Astrocyte (in vitro differentiated cells and primary cell): ENCODE measurements around the gene STRA6. TPM values are rescaled to one million over a fixed set of nuclear protein-coding genes. Genes with fewer than 3 reads are reported as not detected.

Experiments
- DNase-seq: peaks from one replicate; pipeline ENCODE4 v3.0.0-alpha.2; 2010; ENCODE audit warnings: low read depth
- FAIRE-seq: peaks from 2 replicates; lab custom pipeline; 2011; peaks lifted over from hg19 to GRCh38; lab: Jason Lieb, UNC
- H2AFZ ChIP-seq: 2 replicates; pipeline ENCODE4 v1.6.0; 2012; ENCODE audit warnings: low read depth, low read length, inconsistent platforms
- H3K27ac ChIP-seq: 2 replicates; pipeline ENCODE4 v1.5.1; 2011; ENCODE audit warnings: low read depth, low read length, inconsistent platforms
- H3K27me3 ChIP-seq: 2 replicates; pipeline ENCODE4 v1.6.0; 2011; ENCODE audit warnings: low read length, inconsistent platforms; ENCODE audit not compliant: insufficient read depth
- H3K36me3 ChIP-seq: 2 replicates; pipeline ENCODE4 v1.5.1; 2011; ENCODE audit warnings: low read length, inconsistent platforms; ENCODE audit not compliant: insufficient read depth
- H3K4me1 ChIP-seq: 2 replicates; pipeline ENCODE4 v1.5.1; 2011; ENCODE audit warnings: low read length, inconsistent platforms; ENCODE audit not compliant: insufficient read depth
- H3K4me2 ChIP-seq: 2 replicates; pipeline ENCODE4 v1.6.0; 2012; ENCODE audit warnings: low read length, inconsistent platforms
- H3K4me3 ChIP-seq: 2 replicates; pipeline ENCODE4 v1.5.1; 2011; ENCODE audit warnings: low read depth, mild to moderate bottlenecking, low read length, inconsistent platforms; ENCODE audit not compliant: insufficient read depth
- H3K79me2 ChIP-seq: 2 replicates; pipeline ENCODE4 v1.6.0; 2012; ENCODE audit warnings: mild to moderate bottlenecking, low read length, inconsistent platforms; ENCODE audit not compliant: insufficient read depth
- H3K9ac ChIP-seq: 2 replicates; pipeline ENCODE4 v1.6.0; 2012; ENCODE audit warnings: mild to moderate bottlenecking, low read length, inconsistent platforms
- H3K9me3 ChIP-seq: 2 replicates; pipeline ENCODE4 v1.5.1; 2012; ENCODE audit warnings: low read depth, mild to moderate bottlenecking, low read length, inconsistent platforms; ENCODE audit not compliant: insufficient read depth
- H4K20me1 ChIP-seq: 2 replicates; pipeline ENCODE4 v1.6.0; 2012; ENCODE audit warnings: low read length, inconsistent platforms; ENCODE audit not compliant: insufficient read depth
- H3K27ac Mint-ChIP-seq: one replicate; pipeline ENCODE4 v1.8.0; 2021; ENCODE audit warnings: mild to moderate bottlenecking, mixed read lengths; ENCODE audit not compliant: unreplicated experiment
- H3K27me3 Mint-ChIP-seq: one replicate; pipeline ENCODE4 v1.8.0; 2021; ENCODE audit warnings: low read depth, mixed read lengths; ENCODE audit not compliant: unreplicated experiment
- H3K36me3 Mint-ChIP-seq: one replicate; pipeline ENCODE4 v1.8.0; 2021; ENCODE audit warnings: low read depth, mixed read lengths; ENCODE audit not compliant: unreplicated experiment
- H3K4me1 Mint-ChIP-seq: one replicate; pipeline ENCODE4 v1.8.0; 2021; ENCODE audit warnings: low read depth, mixed read lengths; ENCODE audit not compliant: unreplicated experiment
- H3K4me3 Mint-ChIP-seq: one replicate; pipeline ENCODE4 v1.8.0; 2021; ENCODE audit warnings: mild to moderate bottlenecking, moderate library complexity, mixed read lengths; ENCODE audit not compliant: unreplicated experiment
- H3K9me3 Mint-ChIP-seq: one replicate; pipeline ENCODE4 v1.8.0; 2021; ENCODE audit warnings: mild to moderate bottlenecking, mixed read lengths; ENCODE audit not compliant: unreplicated experiment
- EZH2 ChIP-seq: IDR thresholded peaks from 2 replicates; pipeline ENCODE4 v1.6.1; 2012; ENCODE audit warnings: mild to moderate bottlenecking, low read length, inconsistent platforms; ENCODE audit not compliant: insufficient read depth
- total RNA-seq: library from RNA; stranded (reverse); gene quantifications from 2 replicates; pipeline ENCODE4 v1.2.1, GENCODE V29; 2021
- TF ChIP-seq, protein P1 (sequence below): IDR thresholded peaks from 2 replicates; pipeline ENCODE4 v1.5.1; 2011; ENCODE audit warnings: low read depth, mild to moderate bottlenecking, inconsistent platforms, low read length, moderate library complexity; ENCODE audit not compliant: insufficient read depth

Gene STRA6
- total RNA-seq, 1 donor from 2014 or later, result 7.2 TPM

DNA sequence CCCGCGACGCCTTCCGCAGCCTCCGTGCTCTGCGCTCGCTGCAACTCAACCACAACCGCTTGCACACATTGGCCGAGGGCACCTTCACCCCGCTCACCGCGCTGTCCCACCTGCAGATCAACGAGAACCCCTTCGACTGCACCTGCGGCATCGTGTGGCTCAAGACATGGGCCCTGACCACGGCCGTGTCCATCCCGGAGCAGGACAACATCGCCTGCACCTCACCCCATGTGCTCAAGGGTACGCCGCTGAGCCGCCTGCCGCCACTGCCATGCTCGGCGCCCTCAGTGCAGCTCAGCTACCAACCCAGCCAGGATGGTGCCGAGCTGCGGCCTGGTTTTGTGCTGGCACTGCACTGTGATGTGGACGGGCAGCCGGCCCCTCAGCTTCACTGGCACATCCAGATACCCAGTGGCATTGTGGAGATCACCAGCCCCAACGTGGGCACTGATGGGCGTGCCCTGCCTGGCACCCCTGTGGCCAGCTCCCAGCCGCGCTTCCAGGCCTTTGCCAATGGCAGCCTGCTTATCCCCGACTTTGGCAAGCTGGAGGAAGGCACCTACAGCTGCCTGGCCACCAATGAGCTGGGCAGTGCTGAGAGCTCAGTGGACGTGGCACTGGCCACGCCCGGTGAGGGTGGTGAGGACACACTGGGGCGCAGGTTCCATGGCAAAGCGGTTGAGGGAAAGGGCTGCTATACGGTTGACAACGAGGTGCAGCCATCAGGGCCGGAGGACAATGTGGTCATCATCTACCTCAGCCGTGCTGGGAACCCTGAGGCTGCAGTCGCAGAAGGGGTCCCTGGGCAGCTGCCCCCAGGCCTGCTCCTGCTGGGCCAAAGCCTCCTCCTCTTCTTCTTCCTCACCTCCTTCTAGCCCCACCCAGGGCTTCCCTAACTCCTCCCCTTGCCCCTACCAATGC is 27.1 kb downstream of the STRA6 start:
- no peak for DNase-seq
- no peak overlapping the region for H3K4me3 Mint-ChIP-seq
- H3K4me1 ChIP-seq, result peaks cover 63% of the 10 kb centered on the region

DNA sequence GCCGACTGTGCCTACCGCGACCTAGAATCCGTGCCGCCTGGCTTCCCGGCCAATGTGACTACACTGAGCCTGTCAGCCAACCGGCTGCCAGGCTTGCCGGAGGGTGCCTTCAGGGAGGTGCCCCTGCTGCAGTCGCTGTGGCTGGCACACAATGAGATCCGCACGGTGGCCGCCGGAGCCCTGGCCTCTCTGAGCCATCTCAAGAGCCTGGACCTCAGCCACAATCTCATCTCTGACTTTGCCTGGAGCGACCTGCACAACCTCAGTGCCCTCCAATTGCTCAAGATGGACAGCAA is 27.7 kb downstream of the STRA6 start:
- FAIRE-seq (no peak), DNase-seq (no peak)
- Mint-ChIP-seq H3K27ac (no peak overlapping the region), H3K4me3 (no peak overlapping the region), H3K27me3 (peaks cover 20% of the 10 kb centered on the region), H3K9me3 (peaks cover 6% of the 10 kb centered on the region), H3K36me3 (peaks cover 2% of the 10 kb centered on the region), H3K4me1 (peaks cover 38% of the 10 kb centered on the region)
- Histone ChIP-seq H3K9ac (no peak overlapping the region), H3K4me1 (peaks cover 56% of the 10 kb centered on the region), H3K36me3 (no peaks in the 10 kb centered on the region), H3K4me2 (no peak overlapping the region), H4K20me1 (no peaks in the 10 kb centered on the region), H3K9me3 (no peaks in the 10 kb centered on the region), H3K4me3 (no peak overlapping the region), H3K27me3 (no peaks in the 10 kb centered on the region), H2AFZ (no peak overlapping the region), H3K27ac (no peak overlapping the region), H3K79me2 (no peaks in the 10 kb centered on the region)
- TF ChIP-seq, protein P1, sequence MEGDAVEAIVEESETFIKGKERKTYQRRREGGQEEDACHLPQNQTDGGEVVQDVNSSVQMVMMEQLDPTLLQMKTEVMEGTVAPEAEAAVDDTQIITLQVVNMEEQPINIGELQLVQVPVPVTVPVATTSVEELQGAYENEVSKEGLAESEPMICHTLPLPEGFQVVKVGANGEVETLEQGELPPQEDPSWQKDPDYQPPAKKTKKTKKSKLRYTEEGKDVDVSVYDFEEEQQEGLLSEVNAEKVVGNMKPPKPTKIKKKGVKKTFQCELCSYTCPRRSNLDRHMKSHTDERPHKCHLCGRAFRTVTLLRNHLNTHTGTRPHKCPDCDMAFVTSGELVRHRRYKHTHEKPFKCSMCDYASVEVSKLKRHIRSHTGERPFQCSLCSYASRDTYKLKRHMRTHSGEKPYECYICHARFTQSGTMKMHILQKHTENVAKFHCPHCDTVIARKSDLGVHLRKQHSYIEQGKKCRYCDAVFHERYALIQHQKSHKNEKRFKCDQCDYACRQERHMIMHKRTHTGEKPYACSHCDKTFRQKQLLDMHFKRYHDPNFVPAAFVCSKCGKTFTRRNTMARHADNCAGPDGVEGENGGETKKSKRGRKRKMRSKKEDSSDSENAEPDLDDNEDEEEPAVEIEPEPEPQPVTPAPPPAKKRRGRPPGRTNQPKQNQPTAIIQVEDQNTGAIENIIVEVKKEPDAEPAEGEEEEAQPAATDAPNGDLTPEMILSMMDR, result no peak
- no peak for TF ChIP-seq EZH2

More for the DNA sequence above, 27.1 kb downstream of the STRA6 start:
- Histone ChIP-seq H3K9me3 (no peaks in the 10 kb centered on the region), H3K4me2 (no peak overlapping the region), H3K27ac (no peak overlapping the region), H4K20me1 (no peaks in the 10 kb centered on the region), H3K79me2 (no peaks in the 10 kb centered on the region), H3K9ac (no peak overlapping the region), H2AFZ (no peak overlapping the region), H3K27me3 (no peaks in the 10 kb centered on the region), H3K4me3 (no peak overlapping the region), H3K36me3 (no peaks in the 10 kb centered on the region)
- Mint-ChIP-seq H3K9me3 (peaks cover 6% of the 10 kb centered on the region), H3K36me3 (peaks cover 3% of the 10 kb centered on the region), H3K27ac (no peak overlapping the region), H3K4me1 (peaks cover 41% of the 10 kb centered on the region), H3K27me3 (peaks cover 15% of the 10 kb centered on the region)
- FAIRE-seq, result no peak
- TF ChIP-seq, protein P1, result no peak
- no peak for TF ChIP-seq EZH2
